CD14-positive monocyte (primary cell): ENCODE measurements around the gene PAMR1. TPM values are rescaled to one million over a fixed set of nuclear protein-coding genes. Genes with fewer than 3 reads are reported as not detected.

Source experiments
- DNase-seq, 3 donors: peaks; one replicate each; pipeline ENCODE4 v3.0.0-alpha.2; 2011 to 2022
- H2AFZ ChIP-seq: 2 replicates; pipeline ENCODE4 v1.6.0; 2012; ENCODE audit warnings: mild to moderate bottlenecking, low read depth, low read length, inconsistent platforms; ENCODE audit not compliant: insufficient read depth, poor library complexity, severe bottlenecking
- H3K27ac ChIP-seq, 2 donors: 1 replicate in 1 of 2; 2 replicates in 1 of 2; pipeline ENCODE4 v1.5.1; 2012 to 2013; ENCODE audit warnings: low read length in 2 of 2, control low read depth in 1 of 2, inconsistent platforms in 1 of 2, low read depth in 1 of 2, mild to moderate bottlenecking in 1 of 2
- H3K27me3 ChIP-seq, 2 donors: one replicate each; pipeline versions ENCODE4 v1.6.0 to v1.6.1; 2011 to 2013; ENCODE audit warnings: low read length in 2 of 2; ENCODE audit not compliant: control insufficient read depth in 2 of 2, insufficient read depth in 2 of 2
- H3K36me3 ChIP-seq, 2 donors: replicated peaks in 1 of 2; 1 replicate in 1 of 2; 2 replicates in 1 of 2; pipeline versions ENCODE4 v1.5.1 to v1.6.1; 2012 to 2013; ENCODE audit warnings: low read length in 2 of 2, control low read depth in 1 of 2, inconsistent platforms in 1 of 2, mild to moderate bottlenecking in 1 of 2; ENCODE audit not compliant: insufficient read depth in 2 of 2, control insufficient read depth in 1 of 2
- H3K4me1 ChIP-seq, 2 donors: 1 replicate in 1 of 2; 2 replicates in 1 of 2; pipeline versions ENCODE4 v1.5.1 to v1.6.1; 2012 to 2013; ENCODE audit warnings: low read length in 2 of 2, control low read depth in 1 of 2, inconsistent platforms in 1 of 2, mild to moderate bottlenecking in 1 of 2, moderate library complexity in 1 of 2; ENCODE audit not compliant: insufficient read depth in 2 of 2, control insufficient read depth in 1 of 2
- H3K4me2 ChIP-seq: replicated peaks from 2 replicates; pipeline ENCODE3; 2012; ENCODE audit warnings: low read length, moderate library complexity, mild to moderate bottlenecking; ENCODE audit not compliant: poor library complexity, severe bottlenecking; ENCODE audit errors: extremely low read depth
- H3K4me3 ChIP-seq, 3 experiments: fragments of 200-600 bp in 1 of 3; sonication (generic) in 1 of 3; replicated peaks in 1 of 3; 1 replicate in 2 of 3; 2 replicates in 1 of 3; pipeline ENCODE4 v1.5.1; 2011 to 2013; ENCODE audit warnings: low read length in 3 of 3, mild to moderate bottlenecking in 3 of 3, control low read depth in 2 of 3, low read depth in 2 of 3, inconsistent platforms in 1 of 3, moderate library complexity in 1 of 3
- H3K79me2 ChIP-seq: 2 replicates; pipeline ENCODE4 v1.6.0; 2012; ENCODE audit warnings: mild to moderate bottlenecking, control low read depth, inconsistent platforms, low read length, moderate library complexity; ENCODE audit not compliant: insufficient read depth
- H3K9ac ChIP-seq: 2 replicates; pipeline ENCODE4 v1.6.0; 2017; ENCODE audit warnings: low read length, mild to moderate bottlenecking; ENCODE audit not compliant: insufficient read depth, poor library complexity, severe bottlenecking
- H3K9me3 ChIP-seq, 2 donors: replicated peaks in 1 of 2; 1 replicate in 1 of 2; 2 replicates in 1 of 2; pipeline versions ENCODE4 v1.5.1 to v1.6.1; 2012 to 2013; ENCODE audit warnings: low read length in 2 of 2, control low read depth in 1 of 2; ENCODE audit not compliant: control insufficient read depth in 1 of 2, insufficient read depth in 1 of 2
- H4K20me1 ChIP-seq: 2 replicates; pipeline ENCODE4 v1.6.0; 2012; ENCODE audit warnings: mild to moderate bottlenecking, low read length, control low read depth, moderate library complexity; ENCODE audit not compliant: insufficient read depth
- H3K27ac Mint-ChIP-seq, 7 donors: one replicate each; pipeline ENCODE4 v1.8.0; 2020; ENCODE audit warnings: mild to moderate bottlenecking in 7 of 7, mixed read lengths in 7 of 7, moderate library complexity in 6 of 7, inconsistent platforms in 2 of 7
- H3K27me3 Mint-ChIP-seq, 3 donors: one replicate each; pipeline ENCODE4 v1.8.0; 2021 to 2022; ENCODE audit warnings: low read depth in 3 of 3, mild to moderate bottlenecking in 3 of 3, mixed read lengths in 3 of 3, moderate library complexity in 3 of 3, inconsistent platforms in 1 of 3
- H3K36me3 Mint-ChIP-seq, 2 donors: one replicate each; pipeline ENCODE4 v1.8.0; 2020; ENCODE audit warnings: mixed read lengths in 2 of 2, inconsistent platforms in 1 of 2, mild to moderate bottlenecking in 1 of 2
- H3K4me1 Mint-ChIP-seq: one replicate; pipeline ENCODE4 v1.8.0; 2020; ENCODE audit warnings: mild to moderate bottlenecking, mixed read lengths
- H3K4me3 Mint-ChIP-seq, 2 donors: one replicate each; pipeline ENCODE4 v1.8.0; 2020; ENCODE audit warnings: mild to moderate bottlenecking in 2 of 2, mixed read lengths in 2 of 2, moderate library complexity in 1 of 2
- H3K9me3 Mint-ChIP-seq, 7 donors: one replicate each; pipeline ENCODE4 v1.8.0; 2020 to 2022; ENCODE audit warnings: mixed read lengths in 7 of 7, mild to moderate bottlenecking in 6 of 7, moderate library complexity in 6 of 7, inconsistent platforms in 2 of 7
- WGBS: methylation state at CpG from one replicate; pipeline ENCODE4 v1.1.5; 2013; ENCODE audit warnings: missing lambda C conversion rate; ENCODE audit not compliant: insufficient coverage; 5-methylcytosine and 5-hydroxymethylcytosine counted together
- intact Hi-C, 2 donors: fragments of 100-400 bp; cut with micrococcal nuclease; formaldehyde crosslinking; loops; one replicate each; pipeline versions ENCODE4 v1.15.0 to v1.15.1; 2023
- polyA plus RNA-seq, 3 donors: library from polyadenylated mRNA; depleted of rRNA in 1 of 3; unstranded in 2 of 3; stranded (reverse) in 1 of 3; fragments of 300-500 nt in 2 of 3; fragments of >200 nt in 1 of 3; fragmentation: Illumina TruSeq in 2 of 3; gene quantifications; 1 replicate in 2 of 3; 2 replicates in 1 of 3; pipeline ENCODE4 v1.2.3, GENCODE V29; 2012 to 2021
- TF ChIP-seq, protein P1 (sequence below): fragments of 200-600 bp; IDR thresholded peaks from one replicate; pipeline ENCODE4 v1.8.0; 2022; ENCODE audit warnings: antibody characterized with exemption, mild to moderate bottlenecking

Gene PAMR1
- polyA plus RNA-seq, 3 donors: not detected

DNA sequence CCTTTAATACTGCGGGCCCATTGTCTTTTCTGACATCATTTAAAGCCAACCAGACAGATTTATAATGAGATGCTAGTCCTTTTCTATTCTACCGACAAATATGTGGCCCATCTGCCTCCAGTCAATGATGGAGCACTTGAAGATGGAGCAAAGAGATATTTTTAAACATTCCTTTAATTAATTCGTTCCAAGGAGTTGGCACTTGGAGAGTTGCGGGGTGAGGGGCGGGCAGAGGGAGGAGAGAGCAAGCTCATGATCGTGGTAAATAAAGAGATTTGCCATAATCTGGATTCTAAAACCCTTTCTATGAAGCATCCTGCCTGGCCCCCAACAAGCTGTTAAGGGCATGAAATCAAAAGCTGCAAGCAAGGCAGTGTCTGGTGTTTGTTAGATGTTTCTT lies 111.1 kb downstream of the PAMR1 start:
- Mint-ChIP-seq H3K36me3 (peaks cover 0 to 3% of the 10 kb centered on the region in 2 donors), H3K27me3 (peaks cover 50 to 81% (median 62%) of the 10 kb centered on the region in 3 donors), H3K9me3 (peaks cover 0 to 3% (median 0%) of the 10 kb centered on the region in 7 donors), H3K27ac (no peak overlapping the region), H3K4me1 (peaks cover 9% of the 10 kb centered on the region), H3K4me3 (peak overlapping the region in 1 of 2 donors; percentile 39)
- no CpG with 5 or more reads among the region's 6 CpGs for WGBS
- H3K36me3 ChIP-seq: no peaks in the 10 kb centered on the region
- peaks cover 54 to 68% of the 10 kb centered on the region in 2 donors for H3K27me3 ChIP-seq
- H3K9ac ChIP-seq: no peak overlapping the region
- no peaks in the 10 kb centered on the region for H4K20me1 ChIP-seq
- TF ChIP-seq, protein P1, sequence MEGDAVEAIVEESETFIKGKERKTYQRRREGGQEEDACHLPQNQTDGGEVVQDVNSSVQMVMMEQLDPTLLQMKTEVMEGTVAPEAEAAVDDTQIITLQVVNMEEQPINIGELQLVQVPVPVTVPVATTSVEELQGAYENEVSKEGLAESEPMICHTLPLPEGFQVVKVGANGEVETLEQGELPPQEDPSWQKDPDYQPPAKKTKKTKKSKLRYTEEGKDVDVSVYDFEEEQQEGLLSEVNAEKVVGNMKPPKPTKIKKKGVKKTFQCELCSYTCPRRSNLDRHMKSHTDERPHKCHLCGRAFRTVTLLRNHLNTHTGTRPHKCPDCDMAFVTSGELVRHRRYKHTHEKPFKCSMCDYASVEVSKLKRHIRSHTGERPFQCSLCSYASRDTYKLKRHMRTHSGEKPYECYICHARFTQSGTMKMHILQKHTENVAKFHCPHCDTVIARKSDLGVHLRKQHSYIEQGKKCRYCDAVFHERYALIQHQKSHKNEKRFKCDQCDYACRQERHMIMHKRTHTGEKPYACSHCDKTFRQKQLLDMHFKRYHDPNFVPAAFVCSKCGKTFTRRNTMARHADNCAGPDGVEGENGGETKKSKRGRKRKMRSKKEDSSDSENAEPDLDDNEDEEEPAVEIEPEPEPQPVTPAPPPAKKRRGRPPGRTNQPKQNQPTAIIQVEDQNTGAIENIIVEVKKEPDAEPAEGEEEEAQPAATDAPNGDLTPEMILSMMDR: no peak
- H3K79me2 ChIP-seq: no peaks in the 10 kb centered on the region
- no peak overlapping the region for H2AFZ ChIP-seq
- DNase-seq: no peak
- peaks cover 3% of the 10 kb centered on the region in 2 donors for H3K9me3 ChIP-seq
- no peak overlapping the region for H3K27ac ChIP-seq
- intact Hi-C loops: no loop called here
- peaks cover 2 to 9% of the 10 kb centered on the region in 2 donors for H3K4me1 ChIP-seq
- no peak overlapping the region for H3K4me2 ChIP-seq
- H3K4me3 ChIP-seq: no peak overlapping the region

DNA sequence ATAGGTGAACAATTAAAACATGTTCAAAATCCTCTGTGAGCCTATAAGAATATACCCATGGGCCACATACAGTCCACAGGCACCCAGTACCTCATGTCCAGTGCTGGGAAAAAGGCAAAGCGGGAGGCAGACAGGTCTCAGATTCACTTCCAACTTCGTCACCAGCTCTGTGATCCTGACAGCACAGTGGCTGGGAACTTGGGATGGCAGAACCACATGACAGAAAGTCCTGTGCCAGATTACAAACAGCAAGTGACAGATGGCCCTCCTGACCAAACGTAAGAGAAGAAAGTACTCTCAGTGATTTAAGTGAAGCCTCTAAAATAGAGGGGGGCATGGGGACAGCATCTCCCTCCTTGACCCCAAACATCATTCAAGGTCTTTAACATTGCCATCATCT lies 111.8 kb downstream of the PAMR1 start:
- Histone ChIP-seq H3K36me3 (no peaks in the 10 kb centered on the region), H3K9me3 (peaks cover 3% of the 10 kb centered on the region in 2 donors), H3K9ac (no peak overlapping the region), H3K4me1 (peaks cover 1 to 2% of the 10 kb centered on the region in 2 donors), H3K79me2 (no peaks in the 10 kb centered on the region), H3K27me3 (peaks cover 54 to 64% of the 10 kb centered on the region in 2 donors), H3K4me3 (no peak overlapping the region), H3K4me2 (no peak overlapping the region), H2AFZ (no peak overlapping the region), H4K20me1 (no peaks in the 10 kb centered on the region), H3K27ac (no peak overlapping the region)
- Mint-ChIP-seq H3K4me3 (no peak overlapping the region), H3K4me1 (peaks cover 7% of the 10 kb centered on the region), H3K9me3 (peaks cover 0 to 3% (median 0%) of the 10 kb centered on the region in 7 donors), H3K36me3 (peaks cover 0 to 3% of the 10 kb centered on the region in 2 donors), H3K27ac (no peak overlapping the region), H3K27me3 (peaks cover 47 to 74% (median 56%) of the 10 kb centered on the region in 3 donors)
- DNase-seq: no peak
- intact Hi-C loops: no loop called here
- TF ChIP-seq, protein P1: no peak
- WGBS: 100% methylated on average over 2 of the region's 3 CpGs
